ENCODE results near the gene MACROD2.
"Not testable (repeated sequence)": the region's sequence is repeated elsewhere in the genome, so short reads cannot be mapped to it uniquely, and the experiment has no call there.

MACROD2 gene

GRCh38 chr20:15076785-15077184 lies 1081.5 kb downstream of the MACROD2 start:
- DNase-seq = no peak

DNA sequence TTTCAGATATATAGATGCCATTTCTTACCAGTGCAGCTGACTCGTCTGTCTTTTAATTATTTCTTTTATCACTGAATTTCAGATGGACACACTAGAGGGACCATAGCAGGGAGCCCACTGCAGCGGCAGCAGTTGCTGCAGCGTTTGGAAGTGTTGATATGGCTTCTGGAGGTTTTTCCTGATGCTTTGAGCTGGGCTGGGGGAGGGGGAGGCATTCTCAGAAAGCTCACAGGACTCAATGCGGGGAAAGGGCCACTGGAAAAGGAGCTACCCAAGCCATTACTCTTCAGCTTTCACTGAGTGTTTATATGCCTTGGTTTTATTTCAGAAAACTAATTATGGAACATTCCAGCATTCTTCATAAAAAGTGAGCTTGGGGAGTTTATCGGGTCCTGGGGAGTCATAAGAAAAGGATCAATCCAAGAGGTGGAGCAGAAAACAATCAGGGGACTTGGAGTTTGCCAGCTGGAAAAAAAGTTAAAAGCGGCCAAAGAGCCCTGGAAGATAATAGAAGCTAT lies 1082.5 kb downstream of the MACROD2 start:
- no peak for DNase-seq

- DNase-seq = no peak
These were observed 1084.5 kb downstream of the MACROD2 start for GRCh38 chr20:15079594-15080340.

GRCh38 chr20:15081261-15081660 lies 1085.9 kb downstream of the MACROD2 start:
- no peak for DNase-seq

DNA sequence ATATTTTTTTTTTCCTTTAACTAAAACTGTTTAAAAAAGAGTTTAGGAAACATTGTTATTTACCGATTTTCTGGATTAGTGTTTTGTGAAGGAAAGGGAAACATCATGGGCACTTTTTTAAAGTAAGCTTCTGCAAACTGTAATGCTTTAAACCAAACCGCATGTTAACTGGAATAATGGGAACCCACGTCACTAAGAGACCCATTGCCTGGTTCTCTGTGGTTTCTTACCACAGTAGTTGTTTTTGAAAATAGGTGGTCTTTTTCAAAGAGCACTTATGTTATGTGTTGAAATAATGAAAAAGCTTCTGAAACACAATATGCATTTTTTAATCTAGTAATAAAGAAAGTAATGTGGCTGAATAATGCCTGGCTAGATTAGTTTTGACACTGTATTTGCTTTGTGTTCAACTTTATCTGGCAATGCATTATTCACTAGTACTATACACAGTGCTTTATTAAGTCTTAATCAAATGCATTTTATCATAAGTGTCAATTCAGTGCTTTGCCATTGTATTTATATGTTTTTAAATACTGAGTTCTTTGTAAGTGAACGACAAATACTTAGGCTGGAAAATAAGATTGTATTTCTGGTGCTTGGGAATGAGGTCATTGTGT lies 1096.2 kb downstream of the MACROD2 start:
- no peak for DNase-seq

DNA sequence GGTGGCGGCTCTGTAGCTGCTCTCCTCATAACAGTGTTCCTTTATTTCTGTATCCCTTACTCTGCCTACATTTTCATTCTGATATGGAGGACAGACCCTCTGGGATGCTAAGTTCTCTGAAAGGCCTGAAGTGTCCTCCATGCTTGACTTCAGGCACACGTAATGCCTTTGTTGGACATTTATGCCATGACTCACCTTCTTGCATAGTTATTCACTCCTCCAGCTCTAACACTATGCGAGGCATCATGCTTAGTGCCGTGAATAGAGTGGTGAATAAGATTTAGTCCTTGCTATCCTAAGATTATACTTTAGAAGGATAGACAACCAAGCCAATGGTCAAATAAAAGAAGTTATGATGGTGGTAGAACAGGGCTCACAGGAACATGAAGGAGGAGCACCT lies 1103.0 kb downstream of the MACROD2 start:
- DNase-seq = no peak

DNA sequence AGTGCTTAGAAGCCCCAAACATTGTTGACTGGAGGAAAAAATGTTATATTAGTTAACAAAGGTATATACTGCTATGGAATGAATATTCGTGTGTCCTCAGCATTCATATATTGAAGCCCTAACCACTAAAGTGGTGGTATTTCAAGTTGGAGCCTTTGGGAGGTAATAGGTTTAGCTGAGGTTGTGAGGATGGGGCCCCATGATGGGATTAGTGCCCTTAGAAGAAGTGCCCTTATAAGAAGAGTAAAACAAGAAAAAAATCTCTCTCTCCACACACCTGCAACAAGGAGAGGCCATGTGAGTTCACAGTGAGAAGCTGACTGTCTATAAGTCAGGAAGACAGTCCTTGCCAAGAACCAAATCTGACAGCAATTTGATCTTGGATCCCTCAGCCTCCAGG lies 1103.8 kb downstream of the MACROD2 start:
- no peak for DNase-seq

DNA sequence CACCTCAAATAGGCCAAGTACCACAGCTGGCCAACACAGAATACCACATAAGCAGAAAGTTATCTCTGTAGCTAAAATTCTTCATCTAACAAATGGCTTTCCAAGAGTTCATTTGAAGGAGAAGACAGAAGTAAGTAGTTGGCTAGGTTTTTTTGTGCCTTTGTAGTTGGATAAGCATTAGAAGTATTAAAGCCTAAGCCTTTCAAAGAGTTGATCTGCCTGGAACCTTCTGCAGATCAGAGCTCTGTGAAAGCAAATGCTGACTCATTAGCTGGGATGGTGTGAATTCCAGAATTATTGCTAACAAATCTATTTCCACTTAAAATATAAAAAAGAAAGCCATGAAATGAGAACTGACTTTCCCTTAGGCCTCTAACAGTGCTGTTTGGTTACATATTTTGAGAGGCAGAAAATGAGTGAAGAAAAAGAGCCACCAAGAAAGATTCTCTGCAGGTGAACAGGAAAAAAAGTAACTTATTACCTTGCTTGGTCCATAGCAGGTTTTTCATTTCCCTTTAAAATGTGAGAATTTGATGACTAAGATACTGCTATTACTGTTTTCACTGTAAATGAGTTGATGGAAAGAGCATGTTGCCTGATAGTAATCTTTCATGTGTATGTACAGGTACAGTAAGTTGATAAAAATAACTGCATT lies 1105.3 kb downstream of the MACROD2 start:
- no peak for DNase-seq

GRCh38 chr20:15107931-15108330 lies 1112.6 kb downstream of the MACROD2 start:
- DNase-seq = no peak

DNA sequence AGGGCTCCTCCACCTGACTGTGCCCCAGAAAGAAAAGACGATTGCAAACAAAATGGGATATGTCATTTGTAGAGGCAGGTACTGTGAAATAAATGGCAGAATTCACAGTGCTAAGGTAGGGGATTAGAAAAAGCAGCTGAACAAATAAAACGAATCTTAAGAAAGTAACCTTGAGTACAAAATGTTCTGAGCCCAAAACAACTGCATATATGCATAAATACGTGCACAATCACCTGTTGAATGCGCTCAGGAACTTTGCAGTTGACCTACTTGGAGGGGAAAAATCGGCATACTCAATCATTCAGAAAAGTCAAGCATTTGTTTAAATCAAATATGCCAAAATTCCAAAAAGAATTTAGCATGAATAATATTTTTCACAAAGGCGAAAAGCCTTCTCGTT lies 1114.2 kb downstream of the MACROD2 start:
- DNase-seq = no peak

DNA sequence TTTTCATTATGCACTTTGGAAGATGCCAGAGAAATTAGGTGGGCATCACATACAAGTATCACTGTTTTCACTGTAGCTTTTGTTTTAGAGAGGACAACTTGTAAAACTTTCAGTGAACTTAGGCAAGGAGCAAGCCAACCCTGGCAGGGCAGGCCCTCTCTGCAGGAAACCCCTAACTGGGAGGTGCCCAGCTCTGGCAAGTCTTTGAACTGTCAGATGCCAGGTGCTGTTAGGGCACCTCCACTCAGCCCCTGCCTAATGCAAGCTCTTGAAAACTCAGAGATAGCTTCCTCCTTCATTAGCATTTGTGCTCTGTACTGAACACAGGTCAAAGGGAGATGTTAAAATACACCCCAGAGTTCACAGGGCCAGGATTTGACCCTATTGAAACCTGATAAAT lies 1116.3 kb downstream of the MACROD2 start:
- DNase-seq = no peak

- no peak for DNase-seq
These were observed 1117.9 kb downstream of the MACROD2 start for GRCh38 chr20:15113144-15113773.

DNA sequence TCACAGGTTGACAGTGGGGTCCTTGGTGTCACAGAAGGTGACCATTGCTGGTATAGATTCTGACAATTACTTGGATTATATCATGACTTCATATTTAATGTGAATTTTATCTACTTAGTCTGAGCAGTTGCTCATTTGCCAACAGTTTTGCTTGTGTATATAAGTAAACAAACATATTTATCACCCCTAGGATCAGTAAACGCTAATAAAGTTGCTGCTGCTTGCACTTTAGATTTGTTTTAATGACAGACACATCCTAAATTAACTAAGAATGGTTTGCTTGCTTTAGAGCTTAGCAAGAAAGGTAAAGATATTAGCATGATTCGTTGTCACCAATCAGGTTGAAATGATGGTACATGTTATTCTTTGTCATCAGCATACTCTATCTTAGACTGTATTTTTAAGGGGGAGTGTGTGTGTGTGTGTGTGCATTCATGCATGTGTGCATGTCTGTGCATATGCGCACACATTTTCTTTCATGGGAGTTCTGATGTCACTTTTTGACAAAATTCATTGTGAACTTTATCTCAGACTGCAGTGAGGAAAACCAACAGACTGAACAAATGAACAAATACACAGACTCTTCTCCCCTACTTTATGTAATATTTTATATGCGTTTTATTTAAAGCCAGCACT lies 1124.7 kb downstream of the MACROD2 start:
- DNase-seq = no peak

DNA sequence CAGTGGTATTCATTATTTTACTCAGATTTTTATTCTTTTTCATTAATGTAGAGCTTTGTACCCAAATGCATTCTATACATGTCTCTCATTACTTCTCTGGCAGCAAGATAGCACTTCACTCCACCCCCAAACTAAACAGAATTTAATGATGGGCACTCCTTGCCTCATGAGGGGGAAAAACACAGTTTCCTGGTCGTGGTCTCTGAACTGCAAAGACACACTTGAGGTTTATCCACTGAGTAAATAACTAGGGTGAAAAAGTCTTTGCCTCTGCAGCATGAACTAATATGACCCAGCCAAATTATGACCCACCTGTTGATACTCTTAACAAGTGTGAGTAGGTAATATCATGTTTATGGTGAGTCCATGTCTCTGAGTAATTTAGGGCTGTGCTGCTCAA lies 1127.3 kb downstream of the MACROD2 start:
- DNase-seq = no peak

GRCh38 chr20:15131176-15131575 lies 1135.9 kb downstream of the MACROD2 start:
- no peak for DNase-seq

GRCh38 chr20:15138548-15139126 lies 1143.3 kb downstream of the MACROD2 start:
- DNase-seq = no peak

- DNase-seq = no peak
These were observed 1144.2 kb downstream of the MACROD2 start for GRCh38 chr20:15139522-15139921.

DNA sequence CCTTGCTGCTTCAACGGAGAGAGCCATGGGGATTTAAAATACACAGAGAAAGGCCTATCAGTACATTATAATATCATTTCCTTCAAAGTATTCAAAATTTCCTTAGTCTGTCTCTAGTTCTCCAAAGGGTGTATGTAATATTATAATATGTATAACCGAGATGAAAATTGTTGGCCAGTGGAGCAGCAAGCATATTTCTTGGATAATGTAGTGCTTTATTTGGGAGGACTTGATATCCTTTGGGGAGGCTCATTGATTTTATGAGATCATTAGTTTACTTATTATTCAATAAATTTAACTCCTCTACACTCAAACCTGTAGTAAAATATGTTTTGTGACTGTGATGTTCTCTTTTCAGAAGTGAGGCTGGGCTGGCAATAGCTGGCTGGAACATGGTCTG lies 1145.0 kb downstream of the MACROD2 start:
- no peak for DNase-seq

DNA sequence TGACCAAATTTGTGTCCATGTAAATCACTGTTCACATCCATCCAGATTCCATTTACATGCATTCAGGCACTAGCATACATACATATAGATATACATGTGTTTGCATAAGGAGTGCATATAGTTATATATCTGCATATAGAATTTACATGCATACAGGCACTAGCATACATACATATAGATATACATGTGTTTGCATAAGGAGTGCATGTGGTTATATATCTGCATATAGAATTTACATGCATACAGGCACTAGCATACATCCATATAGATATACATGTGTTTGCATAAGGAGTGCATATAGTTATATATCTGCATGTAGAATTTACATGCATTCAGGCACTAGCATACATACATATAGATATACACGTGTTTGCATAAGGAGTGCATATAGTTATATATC lies 1145.6 kb downstream of the MACROD2 start:
- not testable (repeated sequence) for DNase-seq

DNA sequence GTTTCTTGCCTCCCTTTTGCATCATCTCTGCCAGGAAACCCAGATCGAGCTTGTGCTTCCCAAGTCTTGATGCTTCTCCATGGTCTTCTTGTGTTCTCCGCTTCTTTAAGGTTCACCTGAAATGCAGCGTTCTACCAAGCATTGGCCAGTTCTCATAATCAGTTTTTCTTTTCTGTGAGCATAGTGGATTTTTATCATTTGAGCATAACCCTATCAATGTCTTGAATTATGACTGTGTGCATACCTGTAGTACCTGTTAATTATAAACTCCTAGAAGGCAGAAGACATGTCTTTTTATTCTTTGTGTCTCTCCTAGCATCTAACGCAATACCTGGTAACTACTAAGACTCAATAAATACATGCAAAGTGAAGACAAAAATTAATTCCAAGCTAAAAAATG lies 1146.5 kb downstream of the MACROD2 start:
- DNase-seq = no peak

- no peak for DNase-seq
These were observed 1148.2 kb downstream of the MACROD2 start for GRCh38 chr20:15143478-15143877.

GRCh38 chr20:15144916-15145315 lies 1149.6 kb downstream of the MACROD2 start:
- no peak for DNase-seq

DNA sequence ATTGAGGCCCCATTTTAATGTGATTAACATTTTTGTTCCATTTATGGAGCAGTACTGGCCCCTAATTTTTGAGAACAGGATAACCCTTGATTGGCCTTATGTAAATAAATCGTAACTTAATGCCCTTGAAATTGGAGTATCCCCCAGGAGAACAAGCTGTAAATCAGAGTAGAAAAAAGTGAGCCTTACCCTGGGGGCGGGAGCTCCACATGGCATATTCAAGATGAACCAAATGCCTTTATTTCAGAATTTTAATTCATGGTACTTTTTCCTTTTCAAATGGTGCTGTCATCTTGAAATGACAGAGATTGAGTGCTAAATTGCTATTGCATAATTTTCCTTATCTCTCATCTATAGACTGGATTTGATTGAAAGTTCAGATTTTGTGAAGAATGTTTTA lies 1151.6 kb downstream of the MACROD2 start:
- no peak for DNase-seq

All from midbrain (tissue), 1 donor.